Thyroid gland (tissue), 4 donors: Measurements from ENCODE around the gene TRIM67.

Experiments
- CTCF ChIP-seq, 6 experiments: fragments of 200-600 bp in 3 of 6; fragments of 450-650 bp in 3 of 6; sonication (generic) in 3 of 6; IDR thresholded peaks; one replicate each; pipeline ENCODE4 v1.5.1; 2016 to 2019; ENCODE audit warnings: antibody characterized with exemption in 6 of 6, mild to moderate bottlenecking in 2 of 6, inconsistent platforms in 1 of 6, moderate library complexity in 1 of 6
- POLR2A ChIP-seq, 2 donors: fragments of 450-650 bp; IDR thresholded peaks; one replicate each; pipeline ENCODE4 v1.6.1; 2017; ENCODE audit warnings: antibody characterized with exemption in 2 of 2, mild to moderate bottlenecking in 2 of 2, moderate library complexity in 1 of 2

GRCh38 chr1:231252336-231252735 is 90.5 kb downstream of the TRIM67 start:
- TF ChIP-seq POLR2A (IDR thresholded peaks at IDR 0.05): no peak
- TF ChIP-seq CTCF (IDR thresholded peaks at IDR 0.05): no peak
